ENCODE measurements around the gene PIAS1.

The PIAS1 gene

DNA sequence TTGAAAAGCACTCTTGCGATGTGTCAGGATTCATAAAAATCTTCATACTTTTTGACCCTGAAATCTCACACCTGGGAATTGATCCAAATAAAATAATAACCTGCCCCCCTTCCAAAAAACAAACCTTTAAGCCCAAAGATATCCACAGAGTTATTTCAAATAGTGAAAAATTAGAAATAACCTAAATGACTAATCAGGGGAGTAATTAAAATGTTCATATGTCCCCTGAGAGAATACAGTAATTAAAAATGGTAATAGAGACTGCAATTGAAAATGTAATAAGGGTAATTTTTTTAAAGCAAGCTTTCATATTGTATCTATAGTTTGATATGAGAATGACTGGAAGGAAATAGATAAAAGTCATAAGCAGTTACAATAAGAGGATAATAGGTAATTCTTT, 83.0 kb downstream of the PIAS1 start:
- TF ChIP-seq, protein P1, sequence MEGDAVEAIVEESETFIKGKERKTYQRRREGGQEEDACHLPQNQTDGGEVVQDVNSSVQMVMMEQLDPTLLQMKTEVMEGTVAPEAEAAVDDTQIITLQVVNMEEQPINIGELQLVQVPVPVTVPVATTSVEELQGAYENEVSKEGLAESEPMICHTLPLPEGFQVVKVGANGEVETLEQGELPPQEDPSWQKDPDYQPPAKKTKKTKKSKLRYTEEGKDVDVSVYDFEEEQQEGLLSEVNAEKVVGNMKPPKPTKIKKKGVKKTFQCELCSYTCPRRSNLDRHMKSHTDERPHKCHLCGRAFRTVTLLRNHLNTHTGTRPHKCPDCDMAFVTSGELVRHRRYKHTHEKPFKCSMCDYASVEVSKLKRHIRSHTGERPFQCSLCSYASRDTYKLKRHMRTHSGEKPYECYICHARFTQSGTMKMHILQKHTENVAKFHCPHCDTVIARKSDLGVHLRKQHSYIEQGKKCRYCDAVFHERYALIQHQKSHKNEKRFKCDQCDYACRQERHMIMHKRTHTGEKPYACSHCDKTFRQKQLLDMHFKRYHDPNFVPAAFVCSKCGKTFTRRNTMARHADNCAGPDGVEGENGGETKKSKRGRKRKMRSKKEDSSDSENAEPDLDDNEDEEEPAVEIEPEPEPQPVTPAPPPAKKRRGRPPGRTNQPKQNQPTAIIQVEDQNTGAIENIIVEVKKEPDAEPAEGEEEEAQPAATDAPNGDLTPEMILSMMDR (IDR thresholded peaks at IDR 0.05), result no peak

DNA sequence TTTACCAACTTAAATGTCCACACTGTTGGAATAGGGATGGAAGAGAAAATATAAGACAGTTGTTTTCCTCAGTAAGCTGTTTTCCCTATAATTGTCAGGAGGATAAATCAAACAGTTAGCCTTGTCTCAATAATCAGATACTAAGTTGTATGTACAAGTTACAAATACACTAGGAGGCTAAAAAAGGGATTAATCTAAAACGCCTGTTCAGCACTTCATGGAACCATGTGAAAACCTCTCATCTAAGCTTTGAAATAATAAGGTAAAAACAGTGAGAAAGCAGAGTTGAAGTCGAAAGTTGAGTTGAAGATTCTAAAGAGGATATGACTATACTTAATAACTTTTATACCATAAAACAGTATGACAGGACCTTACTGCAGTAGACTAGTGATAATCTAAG, 89.0 kb downstream of the PIAS1 start:
- TF ChIP-seq, protein P1 (IDR thresholded peaks at IDR 0.05), result no peak

DNA sequence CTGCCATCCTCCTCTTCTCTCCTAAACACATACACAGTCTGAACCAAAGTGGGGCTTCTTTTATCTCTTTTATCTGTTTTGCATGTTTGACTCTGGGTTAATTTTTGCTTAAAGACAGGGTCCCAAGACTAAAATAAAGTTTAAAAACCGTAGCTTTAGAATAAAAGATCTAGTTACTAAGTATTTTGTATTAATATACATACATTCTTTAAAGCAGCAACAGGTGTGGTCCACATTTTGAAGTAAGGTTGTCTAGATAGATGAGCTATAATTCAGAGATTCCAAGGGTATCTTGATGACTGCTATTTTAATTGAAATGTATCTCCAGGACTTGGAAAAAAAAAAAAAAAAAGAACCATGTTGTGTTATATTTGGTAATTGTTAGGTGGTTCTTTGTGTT, 89.7 kb downstream of the PIAS1 start:
- TF ChIP-seq, protein P1 (IDR thresholded peaks at IDR 0.05), result no peak

DNA sequence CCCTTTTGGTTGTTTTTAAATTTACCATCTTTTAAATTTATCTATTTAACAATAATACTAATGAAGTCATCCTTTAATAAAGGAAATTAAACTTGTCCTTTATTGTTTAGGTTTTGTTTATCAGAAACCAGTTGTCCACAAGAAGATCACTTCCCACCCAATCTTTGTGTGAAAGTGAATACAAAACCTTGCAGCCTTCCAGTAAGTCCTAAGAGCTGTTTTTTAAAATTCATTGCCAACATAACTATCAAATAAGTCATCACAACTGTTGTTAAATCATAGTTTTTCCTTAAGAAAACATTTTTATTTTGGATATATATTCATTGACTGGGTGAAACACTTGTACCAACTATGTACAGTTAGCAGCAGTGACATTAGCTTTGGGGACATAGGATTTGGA, 91.6 kb downstream of the PIAS1 start:
- TF ChIP-seq, protein P1 (IDR thresholded peaks at IDR 0.05), result no peak

DNA sequence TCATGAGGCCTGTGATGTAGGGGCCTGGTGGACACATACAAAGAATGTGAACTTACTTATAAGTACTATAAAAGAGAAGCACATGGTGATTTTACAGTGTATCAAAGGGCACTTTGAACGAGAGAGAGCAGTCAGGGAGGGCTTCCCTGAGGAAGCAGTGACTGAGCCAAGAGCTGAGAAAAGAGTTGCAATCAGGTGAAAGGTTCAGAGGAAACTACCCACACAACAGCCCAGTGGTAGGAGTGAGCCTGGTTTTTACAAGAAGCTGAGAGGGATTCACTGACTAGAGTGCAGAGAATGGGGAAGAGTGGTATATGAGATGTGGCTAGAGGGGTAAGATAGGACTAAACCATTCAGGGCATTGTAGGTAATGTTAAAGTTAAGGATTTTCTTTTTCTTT, 93.9 kb downstream of the PIAS1 start:
- TF ChIP-seq, protein P1 (IDR thresholded peaks at IDR 0.05), result no peak

DNA sequence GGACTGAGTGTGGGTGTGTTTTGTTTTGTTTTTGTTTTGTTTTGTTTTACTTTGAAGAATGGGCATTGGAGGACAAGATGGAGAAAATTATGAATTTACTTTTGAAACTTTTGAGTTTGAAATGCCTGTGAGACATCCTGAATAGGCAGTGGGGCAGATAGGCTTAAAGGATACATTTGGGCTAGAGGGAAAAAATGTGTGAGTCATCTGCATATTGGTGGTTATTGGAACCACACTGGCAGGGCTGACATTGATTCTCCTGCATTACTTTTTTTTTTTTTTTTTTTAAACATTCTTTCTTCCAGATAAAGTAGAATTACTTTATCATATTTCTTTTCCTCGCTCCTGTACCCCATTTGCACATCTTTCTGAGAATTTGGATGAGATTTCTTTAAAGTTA, 94.9 kb downstream of the PIAS1 start:
- TF ChIP-seq, protein P1 (IDR thresholded peaks at IDR 0.05), result no peak

DNA sequence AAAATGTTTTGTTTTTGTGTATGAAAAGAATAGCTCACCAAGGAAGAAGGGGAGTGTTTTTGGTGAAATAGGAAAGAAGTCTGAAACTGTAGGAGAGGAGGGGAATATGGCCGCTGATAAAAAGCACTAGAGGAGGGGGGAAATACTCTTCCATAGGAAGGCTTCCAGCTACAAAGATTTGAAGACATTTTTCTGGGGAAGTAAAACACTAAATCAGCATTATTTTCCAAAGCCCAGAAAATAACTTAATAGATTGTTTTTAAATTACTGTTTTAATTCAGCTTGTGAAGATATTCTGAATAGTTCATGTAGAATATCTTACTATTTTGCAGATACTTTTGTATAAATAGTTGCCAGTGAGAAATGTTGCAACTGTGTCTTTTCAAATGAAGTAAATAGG, 96.1 kb downstream of the PIAS1 start:
- TF ChIP-seq, protein P1 (IDR thresholded peaks at IDR 0.05), result no peak

DNA sequence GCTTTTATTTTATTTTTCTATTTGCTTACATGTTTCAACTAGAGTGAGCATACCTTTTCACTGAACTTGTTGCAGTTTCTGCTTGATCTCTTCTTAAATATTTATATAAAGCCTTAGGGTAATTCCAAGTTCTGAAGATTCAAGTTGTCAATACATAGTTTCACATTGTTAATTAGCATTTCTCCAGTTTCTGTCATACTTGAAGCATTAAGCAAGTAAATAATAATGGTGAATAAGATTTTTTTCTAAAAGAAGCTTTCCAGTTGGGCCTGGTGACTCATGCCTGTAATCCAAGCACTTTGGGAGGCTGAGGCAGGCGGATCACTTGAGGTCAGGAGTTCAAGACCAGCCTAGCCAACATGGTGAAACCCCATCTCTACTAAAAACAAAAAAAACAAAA, 97.2 kb downstream of the PIAS1 start:
- TF ChIP-seq, protein P1 (IDR thresholded peaks at IDR 0.05), result no peak
